Measurements from ENCODE around the gene CHD6. TPM values are rescaled to one million over a fixed set of nuclear protein-coding genes. Genes with fewer than 3 reads are reported as not detected.
A peak's percentile ranks its signal among the peaks of the same experiment; 100 is the strongest.

Gene CHD6
- total RNA-seq, 5 donors from 2014 or later (not counting 1 experiment from before 2014, with no cell fraction given): 68.4 to 105 (median 74.9) TPM

GRCh38 chr20:41618807-41619311 is 682 bp upstream of the CHD6 start:
- Histone ChIP-seq H3K4me1 (ENCODE audit: control insufficient read depth in 1 of 2, extremely low read depth in 1 of 2, insufficient read depth in 2 of 2, low read length in 2 of 2) (peaks cover 17 to 20% of the 10 kb centered on the region in 2 experiments), H3K9me3 (no peaks in the 10 kb centered on the region), H3K27me3 (replicated peaks in 1 of 2; ENCODE audit: control insufficient read depth in 2 of 2, extremely low read depth in 1 of 2, insufficient read depth in 2 of 2, low read length in 1 of 2) (no peaks in the 10 kb centered on the region), H3K4me3 (ENCODE audit: control insufficient read depth in 1 of 2, extremely low read depth in 1 of 2, low read length in 1 of 2) (peak overlapping the region; percentile 66 to 67), H3K36me3 (ENCODE audit: control insufficient read depth in 2 of 2, extremely low read depth in 1 of 2, insufficient read depth in 1 of 2, low read length in 1 of 2) (no peaks in the 10 kb centered on the region), H3K27ac (ENCODE audit: low read length) (peak overlapping the region; percentile 14)
- no peaks in the 10 kb centered on the region for H3K9me3 Mint-ChIP-seq
- H3K27ac Mint-ChIP-seq: peak overlapping the region; percentile 60 to 85
- no peak for ATAC-seq (replicated peaks in 1 of 4)
- H3K36me3 Mint-ChIP-seq: no peaks in the 10 kb centered on the region
- peaks cover 43 to 47% (median 45%) of the 10 kb centered on the region in 3 donors for H3K4me1 Mint-ChIP-seq
- ChIA-PET CTCF (interaction anchor here in 1 of 2 donors (1.0 to 2.6 kb wide), 3 partner anchors 11 to 74 kb away, joined by 3 to 15 read pairs (median 3); no protein-coding TSS in a partner anchor), POLR2A (interaction anchor here (0.6 to 1.1 kb wide), 4 partner anchors 74 to 1840 kb away, joined by 3 to 5 read pairs (median 4); no protein-coding TSS in a partner anchor)
- H3K4me3 Mint-ChIP-seq: peak overlapping the region; percentile 75 to 92 (median 77)
- WGBS (ENCODE audit: insufficient coverage): 5% methylated on average over 24 of the region's 30 CpGs
- H3K27me3 Mint-ChIP-seq: no peaks in the 10 kb centered on the region
- peak in 1 of 35 experiments; percentile 22 for DNase-seq

DNA sequence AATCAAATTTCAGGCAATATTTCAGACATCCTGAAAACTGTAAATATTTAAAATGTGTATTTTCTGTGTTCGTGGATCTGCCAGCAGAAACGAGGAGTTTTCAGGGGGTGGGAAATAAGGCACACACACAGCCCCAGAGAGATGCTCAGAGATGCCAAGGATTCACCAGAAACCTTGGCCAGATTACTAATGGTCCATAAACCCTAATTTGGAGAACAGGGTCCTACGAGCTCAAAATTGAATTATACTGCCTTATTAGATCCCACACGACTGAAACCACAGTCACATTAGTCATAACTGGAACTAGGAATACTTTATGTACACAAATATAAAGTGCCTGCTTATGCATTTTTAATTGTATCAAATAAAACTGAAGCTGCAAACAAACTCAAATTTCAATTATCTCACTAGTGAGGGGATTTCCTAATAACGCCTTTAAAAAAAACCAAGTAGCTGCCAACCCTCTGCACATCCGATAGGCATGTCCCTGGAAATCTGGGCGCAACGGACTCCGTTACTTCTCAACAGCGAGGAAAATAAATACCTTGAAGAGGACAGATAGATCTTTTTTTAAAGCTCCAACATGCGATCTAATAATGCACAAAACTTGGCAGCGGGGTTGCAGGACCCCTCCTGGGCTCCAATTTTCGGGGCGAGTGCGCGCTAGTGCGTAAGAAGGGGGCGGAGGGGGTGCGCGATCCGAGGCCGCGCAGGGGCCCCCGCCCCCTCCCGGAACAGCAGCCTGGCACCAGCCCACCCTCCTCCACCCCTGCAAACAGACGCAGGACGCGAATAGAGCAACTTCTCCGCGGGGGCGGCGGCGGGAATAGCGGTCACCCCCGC is 897 bp downstream of the CHD6 start:
- H3K4me1 Mint-ChIP-seq: peaks cover 53 to 56% (median 56%) of the 10 kb centered on the region in 3 donors
- POLR2A ChIA-PET: interaction anchor here (0.6 to 1.1 kb wide), 5 partner anchors 72 to 203 kb away, joined by 3 to 4 read pairs (median 3); no protein-coding TSS in a partner anchor
- H3K27ac ChIP-seq (ENCODE audit: low read length): no peak overlapping the region

DNA sequence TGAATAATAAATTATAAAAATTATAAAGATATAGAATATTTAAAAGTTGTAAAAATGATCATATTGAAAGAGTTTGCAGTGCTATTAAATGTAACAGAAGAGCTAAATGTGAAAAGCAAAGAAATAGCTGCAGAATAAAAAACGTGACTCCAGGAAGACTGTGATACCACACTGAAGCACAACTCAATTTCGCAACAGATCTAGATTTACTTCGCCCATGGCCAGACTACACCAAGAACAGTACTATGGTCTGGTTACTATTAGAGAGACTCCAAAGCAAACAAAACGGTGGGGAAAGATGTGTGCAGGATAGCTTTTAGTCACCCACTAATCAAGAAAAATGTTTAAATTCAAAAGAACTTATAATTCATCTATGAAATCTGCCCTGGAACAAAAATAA is 1.9 kb downstream of the CHD6 start:
- WGBS (ENCODE audit: insufficient coverage): 90% methylated on average over 2 of the region's 4 CpGs
- Histone ChIP-seq H3K36me3 (ENCODE audit: control insufficient read depth in 2 of 2, extremely low read depth in 1 of 2, insufficient read depth in 1 of 2, low read length in 1 of 2) (no peaks in the 10 kb centered on the region), H3K27ac (ENCODE audit: low read length) (no peak overlapping the region), H3K4me1 (ENCODE audit: control insufficient read depth in 1 of 2, extremely low read depth in 1 of 2, insufficient read depth in 2 of 2, low read length in 2 of 2) (peaks cover 20 to 21% of the 10 kb centered on the region in 2 experiments), H3K9me3 (no peaks in the 10 kb centered on the region), H3K27me3 (replicated peaks in 1 of 2; ENCODE audit: control insufficient read depth in 2 of 2, extremely low read depth in 1 of 2, insufficient read depth in 2 of 2, low read length in 1 of 2) (no peaks in the 10 kb centered on the region), H3K4me3 (ENCODE audit: control insufficient read depth in 1 of 2, extremely low read depth in 1 of 2, low read length in 1 of 2) (no peak overlapping the region)
- CTCF ChIA-PET: no interaction called here
- no peak overlapping the region for H3K27ac Mint-ChIP-seq
- H3K4me3 Mint-ChIP-seq: peak overlapping the region; percentile 91 to 92 (median 92)
- peaks cover 59 to 66% (median 65%) of the 10 kb centered on the region in 3 donors for H3K4me1 Mint-ChIP-seq
- POLR2A ChIA-PET: interaction anchor here in 1 of 2 donors (0.6 to 0.7 kb wide), 2 partner anchors 78 to 1842 kb away, joined by 3 to 5 read pairs; no protein-coding TSS in a partner anchor
- no peaks in the 10 kb centered on the region for H3K27me3 Mint-ChIP-seq
- no peaks in the 10 kb centered on the region for H3K36me3 Mint-ChIP-seq
- ATAC-seq (replicated peaks in 1 of 4) (no peak), DNase-seq (no peak)
- no peaks in the 10 kb centered on the region for H3K9me3 Mint-ChIP-seq

More for the DNA sequence above, 897 bp downstream of the CHD6 start:
- H3K4me1 ChIP-seq (ENCODE audit: control insufficient read depth in 1 of 2, extremely low read depth in 1 of 2, insufficient read depth in 2 of 2, low read length in 2 of 2): peaks cover 17 to 20% of the 10 kb centered on the region in 2 experiments
- CTCF ChIA-PET: interaction anchor here (0.7 to 2.6 kb wide), 2 partner anchors 76 to 82 kb away, joined by 6 to 15 read pairs; no protein-coding TSS in a partner anchor
- H3K9me3 ChIP-seq: no peaks in the 10 kb centered on the region
- no peaks in the 10 kb centered on the region for H3K36me3 ChIP-seq (ENCODE audit: control insufficient read depth in 2 of 2, extremely low read depth in 1 of 2, insufficient read depth in 1 of 2, low read length in 1 of 2)
- peak overlapping the region; percentile 77 to 91 for H3K27ac Mint-ChIP-seq
- H3K4me3 ChIP-seq (ENCODE audit: control insufficient read depth in 1 of 2, extremely low read depth in 1 of 2, low read length in 1 of 2): peak overlapping the region; percentile 69 to 91
- H3K27me3 ChIP-seq (replicated peaks in 1 of 2; ENCODE audit: control insufficient read depth in 2 of 2, extremely low read depth in 1 of 2, insufficient read depth in 2 of 2, low read length in 1 of 2): no peaks in the 10 kb centered on the region
- H3K4me3 Mint-ChIP-seq: peak overlapping the region; percentile 91 to 92 (median 92)
- WGBS (ENCODE audit: insufficient coverage): 4% methylated on average over 15 of the region's 35 CpGs
- peak; percentile 5 to 70 (median 53) for DNase-seq
- no peaks in the 10 kb centered on the region for H3K36me3 Mint-ChIP-seq
- ATAC-seq (replicated peaks in 1 of 4): peak; percentile 21 to 26 (median 22)
- H3K27me3 Mint-ChIP-seq: no peaks in the 10 kb centered on the region
- no peaks in the 10 kb centered on the region for H3K9me3 Mint-ChIP-seq

- H3K27me3 ChIP-seq (replicated peaks in 1 of 2; ENCODE audit: control insufficient read depth in 2 of 2, extremely low read depth in 1 of 2, insufficient read depth in 2 of 2, low read length in 1 of 2): no peaks in the 10 kb centered on the region
- H3K27ac ChIP-seq (ENCODE audit: low read length): no peak overlapping the region
- no peaks in the 10 kb centered on the region for H3K36me3 ChIP-seq (ENCODE audit: control insufficient read depth in 2 of 2, extremely low read depth in 1 of 2, insufficient read depth in 1 of 2, low read length in 1 of 2)
- WGBS (ENCODE audit: insufficient coverage): 0% methylated on average over 1 of the region's 3 CpGs
- H3K4me1 Mint-ChIP-seq: peaks cover 59 to 68% (median 67%) of the 10 kb centered on the region in 3 donors
- DNase-seq (no peak), ATAC-seq (replicated peaks in 1 of 4) (no peak)
- H3K4me3 Mint-ChIP-seq: peak overlapping the region in 2 of 3 donors; percentile 3 to 92
- no peaks in the 10 kb centered on the region for H3K27me3 Mint-ChIP-seq
- CTCF ChIA-PET: no interaction called here
- H3K9me3 Mint-ChIP-seq: no peaks in the 10 kb centered on the region
- POLR2A ChIA-PET: interaction anchor here in 1 of 2 donors (0.6 to 0.7 kb wide), 2 partner anchors 79 to 624 kb away, joined by 3 to 4 read pairs; no protein-coding TSS in a partner anchor
- no peak overlapping the region for H3K4me3 ChIP-seq (ENCODE audit: control insufficient read depth in 1 of 2, extremely low read depth in 1 of 2, low read length in 1 of 2)
- no peaks in the 10 kb centered on the region for H3K36me3 Mint-ChIP-seq
- H3K27ac Mint-ChIP-seq: no peak overlapping the region
- H3K9me3 ChIP-seq: no peaks in the 10 kb centered on the region
- peaks cover 20 to 21% of the 10 kb centered on the region in 2 experiments for H3K4me1 ChIP-seq (ENCODE audit: control insufficient read depth in 1 of 2, extremely low read depth in 1 of 2, insufficient read depth in 2 of 2, low read length in 2 of 2)
Measured at GRCh38 chr20:41615676-41616075, 2.5 kb downstream of the CHD6 start.

- H3K27ac Mint-ChIP-seq: no peak overlapping the region
- Histone ChIP-seq H3K4me1 (ENCODE audit: control insufficient read depth in 1 of 2, extremely low read depth in 1 of 2, insufficient read depth in 2 of 2, low read length in 2 of 2) (peaks cover 20 to 21% of the 10 kb centered on the region in 2 experiments), H3K27ac (ENCODE audit: low read length) (no peak overlapping the region), H3K4me3 (ENCODE audit: control insufficient read depth in 1 of 2, extremely low read depth in 1 of 2, low read length in 1 of 2) (no peak overlapping the region), H3K36me3 (ENCODE audit: control insufficient read depth in 2 of 2, extremely low read depth in 1 of 2, insufficient read depth in 1 of 2, low read length in 1 of 2) (no peaks in the 10 kb centered on the region), H3K27me3 (replicated peaks in 1 of 2; ENCODE audit: control insufficient read depth in 2 of 2, extremely low read depth in 1 of 2, insufficient read depth in 2 of 2, low read length in 1 of 2) (no peaks in the 10 kb centered on the region), H3K9me3 (no peaks in the 10 kb centered on the region)
- DNase-seq (no peak), ATAC-seq (replicated peaks in 1 of 4) (no peak)
- H3K36me3 Mint-ChIP-seq: no peaks in the 10 kb centered on the region
- CTCF ChIA-PET: no interaction called here
- POLR2A ChIA-PET: interaction anchor here in 1 of 2 donors (0.6 kb wide), 1 partner anchor 623 kb away, joined by 4 read pairs; no protein-coding TSS in a partner anchor
- peak overlapping the region; percentile 3 to 92 (median 6) for H3K4me3 Mint-ChIP-seq
- H3K9me3 Mint-ChIP-seq: no peaks in the 10 kb centered on the region
- 100% methylated on average over 1 of the region's 1 CpG for WGBS (ENCODE audit: insufficient coverage)
- peaks cover 61 to 71% (median 69%) of the 10 kb centered on the region in 3 donors for H3K4me1 Mint-ChIP-seq
- H3K27me3 Mint-ChIP-seq: no peaks in the 10 kb centered on the region
Measured at GRCh38 chr20:41615110-41615509, 3.1 kb downstream of the CHD6 start.

DNA sequence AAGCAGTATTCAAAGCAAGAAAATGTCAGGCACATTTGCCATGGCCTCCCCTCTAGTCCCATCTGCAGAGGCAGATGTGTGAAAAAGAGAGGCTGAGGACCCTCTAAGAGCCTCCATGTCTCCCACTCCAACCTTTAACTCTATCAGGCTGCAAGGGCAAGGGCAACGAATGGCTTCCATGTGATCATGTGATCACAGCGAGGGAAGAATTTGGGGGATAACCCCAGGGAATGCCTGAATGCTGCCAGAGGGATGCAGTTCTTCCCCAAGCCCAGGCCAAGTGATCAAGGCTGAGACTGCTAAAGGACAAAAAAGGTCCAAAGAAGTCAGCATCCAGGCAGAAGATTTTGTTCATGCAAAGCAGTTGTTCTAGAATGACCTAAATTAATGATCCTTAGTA is 4.9 kb downstream of the CHD6 start:
- H3K4me1 Mint-ChIP-seq: peaks cover 71 to 76% (median 74%) of the 10 kb centered on the region in 3 donors
- no peak overlapping the region for H3K27ac Mint-ChIP-seq
- H3K4me1 ChIP-seq (ENCODE audit: control insufficient read depth in 1 of 2, extremely low read depth in 1 of 2, insufficient read depth in 2 of 2, low read length in 2 of 2): peaks cover 14 to 20% of the 10 kb centered on the region in 2 experiments
- no peaks in the 10 kb centered on the region for H3K36me3 Mint-ChIP-seq
- ATAC-seq (replicated peaks in 1 of 4): no peak
- no peak overlapping the region for H3K27ac ChIP-seq (ENCODE audit: low read length)
- no peaks in the 10 kb centered on the region for H3K9me3 ChIP-seq
- no peak overlapping the region for H3K4me3 Mint-ChIP-seq
- CTCF ChIA-PET: interaction anchor here in 1 of 2 donors (1.0 kb wide), 1 partner anchor 80 kb away, joined by 3 read pairs; no protein-coding TSS in a partner anchor
- H3K9me3 Mint-ChIP-seq: no peaks in the 10 kb centered on the region
- WGBS (ENCODE audit: insufficient coverage): 100% methylated on average over 2 of the region's 2 CpGs
- no peaks in the 10 kb centered on the region for H3K36me3 ChIP-seq (ENCODE audit: control insufficient read depth in 2 of 2, extremely low read depth in 1 of 2, insufficient read depth in 1 of 2, low read length in 1 of 2)
- DNase-seq: no peak
- H3K27me3 Mint-ChIP-seq: no peaks in the 10 kb centered on the region
- no peak overlapping the region for H3K4me3 ChIP-seq (ENCODE audit: control insufficient read depth in 1 of 2, extremely low read depth in 1 of 2, low read length in 1 of 2)
- POLR2A ChIA-PET: no interaction called here
- no peaks in the 10 kb centered on the region for H3K27me3 ChIP-seq (replicated peaks in 1 of 2; ENCODE audit: control insufficient read depth in 2 of 2, extremely low read depth in 1 of 2, insufficient read depth in 2 of 2, low read length in 1 of 2)

Data from T-cell (primary cell).